Left lung (tissue), 10 donors: ENCODE results near the gene LGALS4. TPM values are rescaled to one million over a fixed set of nuclear protein-coding genes. Genes with fewer than 3 reads are reported as not detected.
"Not testable (repeated sequence)": the region's sequence is repeated elsewhere in the genome, so short reads cannot be mapped to it uniquely, and the experiment has no call there.

Source experiments
- ATAC-seq: fragments of 200-7000 bp; cut with Tn5 transposase; one replicate; pipeline ENCODE4 v1.9.1; 2020; ENCODE audit warnings: moderate library complexity
- DNase-seq, 4 donors: peaks; one replicate each; pipeline ENCODE4 v3.0.0-alpha.2; 2013 to 2020
- H3K27ac ChIP-seq, 2 donors: fragments of 200-600 bp; sonication (generic) in 1 of 2; one replicate each; pipeline versions ENCODE4 v1.5.0 to v1.8.0; 2020 to 2021
- H3K27me3 ChIP-seq, 2 donors: fragments of 200-600 bp; sonication (generic) in 1 of 2; one replicate each; pipeline versions ENCODE4 v1.5.0 to v1.8.0; 2020 to 2021
- H3K36me3 ChIP-seq, 2 donors: fragments of 200-600 bp; sonication (generic) in 1 of 2; one replicate each; pipeline versions ENCODE4 v1.5.0 to v1.8.0; 2020 to 2021
- H3K4me1 ChIP-seq, 2 donors: fragments of 200-600 bp; one replicate each; pipeline ENCODE4 v1.8.0; 2021
- H3K4me3 ChIP-seq, 2 donors: fragments of 200-600 bp; sonication (generic) in 1 of 2; one replicate each; pipeline versions ENCODE4 v1.5.0 to v1.8.0; 2020 to 2021; ENCODE audit warnings: mild to moderate bottlenecking in 1 of 2
- H3K9me3 ChIP-seq, 2 donors: fragments of 200-600 bp; sonication (generic) in 1 of 2; one replicate each; pipeline versions ENCODE4 v1.5.0 to v1.8.0; 2020 to 2021
- intact Hi-C, 2 donors: fragments of 100-400 bp; cut with DNase I; formaldehyde crosslinking; loops; one replicate each; pipeline versions ENCODE4 v1.11.2 to v1.14.2; 2022
- polyA plus RNA-seq, 6 donors: library from polyadenylated mRNA; unstranded; fragments of 120-200 nt; gene quantifications; one replicate each; pipeline ENCODE4 v1.2.1, GENCODE V29; 2013; ENCODE audit not compliant: insufficient read length in 6 of 6
- total RNA-seq, 2 donors: library from RNA; stranded (reverse); fragmentation: NEBNext Ultra II Directional; extraction: Animal tissue kit (Norgen Biotek cat#: 25700); gene quantifications; one replicate each; pipeline ENCODE4 v1.2.1, GENCODE V29; 2021
- TF ChIP-seq, protein P1 (sequence below), 2 donors: fragments of 200-600 bp; sonication (generic) in 1 of 2; IDR thresholded peaks; one replicate each; pipeline versions ENCODE4 v1.5.0 to v1.8.0; 2021; ENCODE audit warnings: antibody characterized with exemption in 2 of 2
- donor health status: DM: no; HTN: yes; CAD: no.
- donor health status: DM: no; HTN: no; CAD: no.

Gene LGALS4
- total and polyA plus RNA-seq, 8 donors, result 0.64 to 3.4 (median 1.8) TPM

DNA sequence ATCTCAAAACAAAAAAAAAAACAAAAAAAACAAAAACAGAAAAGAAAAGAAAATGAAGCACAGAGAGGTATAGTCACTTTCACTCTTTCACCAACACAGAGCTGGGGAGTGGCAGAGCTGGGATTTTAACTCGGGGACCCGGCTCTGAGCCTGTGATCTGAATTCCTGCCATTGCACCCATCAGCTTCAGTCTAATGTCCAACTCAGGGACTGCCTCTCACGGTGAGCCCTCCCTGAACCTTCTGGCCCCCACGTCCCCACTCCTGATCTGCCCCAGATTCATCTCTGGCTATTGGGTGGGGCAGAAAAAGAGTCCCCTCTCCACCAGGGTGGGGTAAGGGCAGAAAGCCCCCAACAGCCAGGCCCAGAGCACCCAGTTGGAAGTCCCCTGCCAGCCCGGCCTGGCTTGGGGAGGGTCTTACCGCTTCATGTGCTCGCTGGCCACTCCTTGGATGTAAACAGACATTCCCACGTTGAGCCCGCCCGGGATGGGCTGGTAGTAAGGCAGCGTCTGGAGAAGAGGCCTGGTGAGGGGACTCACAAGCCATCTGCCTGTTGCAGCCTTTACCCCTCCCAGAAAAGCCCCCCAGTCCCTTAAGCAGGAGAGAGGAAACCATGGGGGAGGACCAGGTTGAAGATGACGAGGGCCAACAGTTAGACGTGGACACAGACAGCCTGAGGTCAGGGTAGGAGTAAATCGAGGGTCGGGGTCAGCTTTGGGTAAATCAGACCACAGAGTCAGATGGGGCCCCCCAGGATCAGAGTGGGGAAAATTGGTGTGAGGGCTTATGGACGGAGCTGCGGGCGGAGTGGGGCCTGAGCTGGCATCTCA, 520 bp downstream of the LGALS4 start:
- TF ChIP-seq, protein P1, sequence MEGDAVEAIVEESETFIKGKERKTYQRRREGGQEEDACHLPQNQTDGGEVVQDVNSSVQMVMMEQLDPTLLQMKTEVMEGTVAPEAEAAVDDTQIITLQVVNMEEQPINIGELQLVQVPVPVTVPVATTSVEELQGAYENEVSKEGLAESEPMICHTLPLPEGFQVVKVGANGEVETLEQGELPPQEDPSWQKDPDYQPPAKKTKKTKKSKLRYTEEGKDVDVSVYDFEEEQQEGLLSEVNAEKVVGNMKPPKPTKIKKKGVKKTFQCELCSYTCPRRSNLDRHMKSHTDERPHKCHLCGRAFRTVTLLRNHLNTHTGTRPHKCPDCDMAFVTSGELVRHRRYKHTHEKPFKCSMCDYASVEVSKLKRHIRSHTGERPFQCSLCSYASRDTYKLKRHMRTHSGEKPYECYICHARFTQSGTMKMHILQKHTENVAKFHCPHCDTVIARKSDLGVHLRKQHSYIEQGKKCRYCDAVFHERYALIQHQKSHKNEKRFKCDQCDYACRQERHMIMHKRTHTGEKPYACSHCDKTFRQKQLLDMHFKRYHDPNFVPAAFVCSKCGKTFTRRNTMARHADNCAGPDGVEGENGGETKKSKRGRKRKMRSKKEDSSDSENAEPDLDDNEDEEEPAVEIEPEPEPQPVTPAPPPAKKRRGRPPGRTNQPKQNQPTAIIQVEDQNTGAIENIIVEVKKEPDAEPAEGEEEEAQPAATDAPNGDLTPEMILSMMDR (IDR thresholded peaks at IDR 0.05), result no peak
- no peaks in the 10 kb centered on the region for H3K27me3 ChIP-seq
- no peaks in the 10 kb centered on the region for H3K9me3 ChIP-seq
- DNase-seq (no peak), ATAC-seq (no peak)
- no peaks in the 10 kb centered on the region for H3K4me1 ChIP-seq
- H3K4me3 ChIP-seq, result no peak overlapping the region
- H3K36me3 ChIP-seq, result peaks cover 0 to 30% of the 10 kb centered on the region in 2 donors
- intact Hi-C loops, result no loop called here
- H3K27ac ChIP-seq, result no peak overlapping the region

DNA sequence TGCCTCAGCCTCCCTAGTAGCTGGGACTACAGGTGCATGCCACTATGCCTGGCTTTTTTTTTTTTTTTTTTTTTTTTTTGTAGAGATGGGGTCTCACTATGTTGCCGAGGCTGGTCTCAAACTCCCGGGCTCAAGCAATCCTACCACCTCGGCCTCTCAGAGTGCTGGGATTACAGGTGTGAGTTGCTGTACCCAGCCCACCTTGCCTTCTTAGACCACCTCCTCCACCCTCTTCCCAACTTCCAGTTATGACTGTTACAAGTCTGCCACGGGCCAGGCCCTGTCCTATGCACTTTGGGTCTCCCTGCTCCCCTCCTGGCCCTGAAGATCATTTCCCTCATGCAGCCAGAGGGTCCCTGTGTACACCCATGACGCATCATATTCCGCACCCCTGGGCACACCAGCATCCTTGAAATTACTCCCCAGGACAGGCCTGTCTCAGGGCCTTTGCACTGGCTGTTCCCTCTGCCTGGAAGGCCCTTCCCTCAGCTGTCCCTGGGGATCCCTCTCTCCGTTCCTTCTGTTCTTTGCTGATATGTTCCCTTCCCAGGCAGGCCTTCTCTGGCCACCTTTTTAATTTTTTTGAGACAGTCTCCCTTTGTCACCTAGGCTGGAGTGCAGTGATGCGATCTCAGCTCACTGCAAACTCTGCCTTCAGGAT, 3.0 kb downstream of the LGALS4 start:
- TF ChIP-seq, protein P1 (IDR thresholded peaks at IDR 0.05), result no peak
- DNase-seq, result no peak
- H3K4me3 ChIP-seq, result no peak overlapping the region
- no peaks in the 10 kb centered on the region for H3K4me1 ChIP-seq
- H3K9me3 ChIP-seq, result no peaks in the 10 kb centered on the region
- ATAC-seq, result no peak
- intact Hi-C loops, result no loop called here
- H3K36me3 ChIP-seq, result peaks cover 0 to 5% of the 10 kb centered on the region in 2 donors
- no peak overlapping the region for H3K27ac ChIP-seq
- H3K27me3 ChIP-seq, result no peaks in the 10 kb centered on the region

DNA sequence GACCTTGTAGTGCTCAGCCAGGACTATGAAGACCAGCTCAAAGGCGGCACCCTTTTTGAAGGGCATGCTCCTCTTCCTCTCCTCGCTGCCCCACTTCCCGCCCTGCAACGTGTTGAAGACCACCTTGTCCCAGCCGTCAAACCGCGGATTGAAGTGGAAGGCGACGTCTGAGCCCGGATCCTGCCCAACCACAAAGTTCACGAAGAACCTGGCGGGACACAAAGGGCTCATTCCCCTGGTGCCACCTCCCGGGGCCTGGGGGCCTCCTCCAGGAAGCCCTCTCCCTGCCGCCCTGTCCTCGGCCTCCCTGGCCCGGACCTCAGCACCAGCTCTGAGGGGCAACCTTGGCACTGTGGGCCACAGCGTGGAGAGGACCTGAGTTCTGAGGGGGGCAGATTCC, 4.0 kb downstream of the LGALS4 start:
- Histone ChIP-seq H3K9me3 (no peaks in the 10 kb centered on the region), H3K27ac (no peak overlapping the region), H3K36me3 (no peaks in the 10 kb centered on the region), H3K4me3 (no peak overlapping the region), H3K27me3 (no peaks in the 10 kb centered on the region), H3K4me1 (no peaks in the 10 kb centered on the region)
- intact Hi-C loops, result no loop called here
- TF ChIP-seq, protein P1 (IDR thresholded peaks at IDR 0.05), result no peak
- ATAC-seq (no peak), DNase-seq (no peak)

DNA sequence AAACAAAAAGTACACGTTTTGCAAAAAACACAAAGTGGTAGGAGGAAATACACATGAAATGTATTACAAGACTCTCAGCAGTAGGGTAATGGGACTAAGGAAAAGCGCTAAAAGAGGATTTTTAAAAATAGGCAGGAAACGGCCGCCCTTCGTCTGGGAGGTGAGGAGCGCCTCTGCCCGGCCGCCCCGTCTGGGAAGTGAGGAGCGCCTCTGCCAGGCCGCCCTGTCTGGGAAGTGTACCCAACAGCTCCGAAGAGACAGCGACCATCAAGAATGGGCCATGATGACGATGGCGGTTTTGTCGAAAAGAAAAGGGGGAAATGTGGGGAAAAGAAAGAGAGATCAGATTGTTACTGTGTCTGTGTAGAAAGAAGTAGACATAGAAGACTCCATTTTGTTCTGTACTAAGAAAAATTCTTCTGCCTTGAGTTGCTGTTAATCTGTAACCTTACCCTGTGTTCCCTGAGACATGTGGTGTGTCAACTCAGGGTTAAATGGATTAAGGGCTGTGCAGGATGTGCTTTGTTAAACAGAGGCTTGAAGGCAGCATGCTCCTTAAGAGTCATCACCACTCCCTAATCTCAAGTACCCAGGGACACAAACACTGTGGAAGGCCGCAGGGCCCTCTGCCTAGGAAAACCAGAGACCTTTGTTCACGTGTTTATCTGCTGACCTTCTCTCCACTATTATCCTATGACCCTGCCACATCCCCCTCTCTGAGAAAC, 5.2 kb downstream of the LGALS4 start:
- intact Hi-C loops, H3K9me3 ChIP-seq, H3K4me1 ChIP-seq, DNase-seq, H3K4me3 ChIP-seq, H3K36me3 ChIP-seq, H3K27me3 ChIP-seq: not testable (repeated sequence)
- H3K27ac ChIP-seq, result peak overlapping the region in 1 of 2 donors; percentile 33
- ATAC-seq, result peak; percentile 41

DNA sequence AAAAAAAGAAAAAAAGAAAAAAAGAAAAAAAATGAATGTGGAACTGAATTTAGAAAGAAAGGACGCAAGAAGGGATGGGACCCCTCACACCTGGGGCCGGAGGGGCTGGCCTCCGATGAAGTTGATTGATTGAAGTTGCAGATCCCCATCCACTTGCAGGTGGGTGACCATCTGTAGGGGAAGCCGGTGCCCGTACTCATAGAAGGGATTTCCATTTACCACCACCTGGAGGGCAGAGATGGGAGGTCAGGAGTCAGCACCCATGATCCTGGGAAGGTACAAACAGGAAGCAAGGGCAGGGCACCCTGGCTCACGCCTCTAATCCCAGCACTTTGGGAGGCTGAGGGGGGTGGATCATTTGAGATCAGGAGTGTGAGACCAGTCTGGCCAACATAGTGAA, 6.4 kb downstream of the LGALS4 start:
- H3K27ac ChIP-seq, result no peak overlapping the region
- no peak for DNase-seq
- no peaks in the 10 kb centered on the region for H3K27me3 ChIP-seq
- H3K4me1 ChIP-seq, result no peaks in the 10 kb centered on the region
- H3K9me3 ChIP-seq, result no peaks in the 10 kb centered on the region
- H3K4me3 ChIP-seq, result no peak overlapping the region
- TF ChIP-seq, protein P1 (IDR thresholded peaks at IDR 0.05), result no peak
- ATAC-seq, result no peak
- H3K36me3 ChIP-seq, result peaks cover 0 to 8% of the 10 kb centered on the region in 2 donors
- intact Hi-C loops, result no loop called here
